Measurements from ENCODE around the gene AGPAT1. TPM values are rescaled to one million over a fixed set of nuclear protein-coding genes. Genes with fewer than 3 reads are reported as not detected.

Gene AGPAT1
- total RNA-seq, 3 donors from 2014 or later: 49.0 to 60.1 (median 56.2) TPM

DNA sequence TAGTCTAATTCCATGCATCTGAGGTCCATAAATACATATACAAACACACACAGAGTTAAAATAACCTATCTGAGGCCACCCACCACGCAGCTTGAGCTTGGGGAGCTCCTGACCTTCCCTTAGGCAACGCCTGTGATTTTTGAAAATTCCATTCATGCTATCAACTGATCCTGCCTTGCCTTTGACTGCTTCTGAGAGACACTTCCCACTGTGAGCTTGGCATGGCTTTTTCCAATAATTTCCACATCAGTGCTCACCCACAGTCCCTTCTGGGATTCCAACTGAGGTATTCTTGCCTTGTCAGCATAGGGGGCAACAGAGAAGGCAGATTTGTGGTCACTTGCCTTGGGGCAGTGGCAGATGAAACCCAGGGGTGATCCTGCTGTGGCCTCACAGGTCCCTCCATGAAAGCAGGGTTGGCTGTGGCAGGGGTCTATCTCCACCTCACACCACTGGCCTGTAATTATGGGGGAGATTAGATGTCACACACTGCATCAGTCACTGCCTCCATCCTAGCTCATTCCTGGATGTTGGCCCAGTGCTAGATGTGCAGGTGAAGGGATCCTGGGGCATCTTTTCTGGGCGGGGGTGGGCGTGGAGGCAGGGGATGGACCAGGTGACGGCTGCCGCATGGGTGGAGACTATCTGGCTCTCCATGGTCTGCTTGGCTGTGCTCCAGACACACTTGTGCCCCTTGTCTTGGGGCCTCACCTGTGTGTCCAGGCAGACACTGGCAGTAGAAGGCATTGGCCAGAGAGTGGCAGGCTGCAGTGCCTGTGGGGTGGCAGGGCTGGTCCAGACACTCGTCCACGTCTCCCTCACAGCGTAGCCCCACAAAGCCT is 27.8 kb upstream of the AGPAT1 start:
- no peak for DNase-seq
- Histone ChIP-seq H3K36me3 (ENCODE audit: low read depth) (no peaks in the 10 kb centered on the region), H3K4me3 (no peak overlapping the region), H3K4me1 (ENCODE audit: low read depth) (no peaks in the 10 kb centered on the region), H3K9me3 (no peaks in the 10 kb centered on the region)
- no peak for ATAC-seq
- intact Hi-C loops (cut with DNase I, micrococcal nuclease): no loop called here
- TF ChIP-seq, protein P1, sequence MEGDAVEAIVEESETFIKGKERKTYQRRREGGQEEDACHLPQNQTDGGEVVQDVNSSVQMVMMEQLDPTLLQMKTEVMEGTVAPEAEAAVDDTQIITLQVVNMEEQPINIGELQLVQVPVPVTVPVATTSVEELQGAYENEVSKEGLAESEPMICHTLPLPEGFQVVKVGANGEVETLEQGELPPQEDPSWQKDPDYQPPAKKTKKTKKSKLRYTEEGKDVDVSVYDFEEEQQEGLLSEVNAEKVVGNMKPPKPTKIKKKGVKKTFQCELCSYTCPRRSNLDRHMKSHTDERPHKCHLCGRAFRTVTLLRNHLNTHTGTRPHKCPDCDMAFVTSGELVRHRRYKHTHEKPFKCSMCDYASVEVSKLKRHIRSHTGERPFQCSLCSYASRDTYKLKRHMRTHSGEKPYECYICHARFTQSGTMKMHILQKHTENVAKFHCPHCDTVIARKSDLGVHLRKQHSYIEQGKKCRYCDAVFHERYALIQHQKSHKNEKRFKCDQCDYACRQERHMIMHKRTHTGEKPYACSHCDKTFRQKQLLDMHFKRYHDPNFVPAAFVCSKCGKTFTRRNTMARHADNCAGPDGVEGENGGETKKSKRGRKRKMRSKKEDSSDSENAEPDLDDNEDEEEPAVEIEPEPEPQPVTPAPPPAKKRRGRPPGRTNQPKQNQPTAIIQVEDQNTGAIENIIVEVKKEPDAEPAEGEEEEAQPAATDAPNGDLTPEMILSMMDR (IDR thresholded peaks at IDR 0.05): no peak

DNA sequence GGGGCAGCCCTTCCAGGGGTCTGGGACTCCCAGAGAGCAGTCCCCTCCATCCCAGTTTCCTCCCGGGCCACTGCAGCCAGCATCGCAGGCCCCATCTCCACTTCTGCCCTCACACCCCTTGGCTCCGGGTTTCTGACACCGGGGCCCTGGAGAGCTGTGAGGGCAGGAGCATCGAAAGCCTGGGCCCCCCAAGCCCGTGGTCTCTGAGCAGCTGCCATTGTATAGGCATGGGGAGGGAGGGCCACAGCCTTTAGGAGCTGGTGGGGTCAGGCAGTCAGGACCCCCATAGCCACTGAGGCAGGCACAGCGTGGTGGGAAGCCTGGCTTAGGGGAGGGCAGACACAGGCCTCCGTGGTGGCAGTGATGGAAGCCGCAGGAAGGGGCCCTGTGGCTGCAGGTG is 26.3 kb upstream of the AGPAT1 start:
- TF ChIP-seq, protein P1 (IDR thresholded peaks at IDR 0.05): no peak
- ATAC-seq: no peak
- H3K4me3 ChIP-seq: no peak overlapping the region
- intact Hi-C loops (cut with DNase I, micrococcal nuclease): no loop called here
- H3K4me1 ChIP-seq (ENCODE audit: low read depth): no peaks in the 10 kb centered on the region
- H3K9me3 ChIP-seq: no peaks in the 10 kb centered on the region
- no peaks in the 10 kb centered on the region for H3K36me3 ChIP-seq (ENCODE audit: low read depth)
- no peak for DNase-seq

- H3K36me3 ChIP-seq (ENCODE audit: low read depth): no peaks in the 10 kb centered on the region
- ATAC-seq (no peak), DNase-seq (no peak)
- H3K9me3 ChIP-seq: no peaks in the 10 kb centered on the region
- TF ChIP-seq, protein P1 (IDR thresholded peaks at IDR 0.05): no peak
- H3K4me1 ChIP-seq (ENCODE audit: low read depth): peaks cover 3% of the 10 kb centered on the region
- H3K4me3 ChIP-seq: no peak overlapping the region
- intact Hi-C loops (cut with DNase I, micrococcal nuclease): no loop called here
Observed at GRCh38 chr6:32200711-32201475, 25.0 kb upstream of the AGPAT1 start.

DNA sequence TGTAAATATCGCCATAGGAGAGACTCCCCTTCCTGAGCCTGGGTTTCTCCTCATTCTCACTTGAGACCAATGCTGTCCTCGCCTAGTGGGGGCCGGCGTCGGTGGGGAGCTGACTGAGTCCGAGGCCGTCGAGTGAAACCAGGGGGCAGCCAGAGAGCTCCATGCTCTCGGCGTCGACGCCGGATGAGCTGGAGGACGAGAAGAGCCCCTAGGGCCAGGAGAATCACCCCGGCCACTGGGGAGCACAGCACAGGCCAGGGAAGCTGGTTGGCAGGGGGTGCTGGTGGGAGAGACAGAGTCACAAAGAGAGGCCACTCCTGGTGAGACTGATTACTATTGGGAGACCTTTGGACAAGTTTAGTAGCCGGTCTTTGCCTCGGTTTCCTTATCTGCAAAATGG is 23.0 kb upstream of the AGPAT1 start:
- Histone ChIP-seq H3K36me3 (ENCODE audit: low read depth) (peaks cover 5% of the 10 kb centered on the region), H3K4me1 (ENCODE audit: low read depth) (peaks cover 12% of the 10 kb centered on the region), H3K4me3 (no peak overlapping the region), H3K9me3 (no peaks in the 10 kb centered on the region)
- ATAC-seq: no peak
- intact Hi-C loops (cut with DNase I, micrococcal nuclease): no loop called here
- no peak for DNase-seq
- TF ChIP-seq, protein P1 (IDR thresholded peaks at IDR 0.05): no peak

DNA sequence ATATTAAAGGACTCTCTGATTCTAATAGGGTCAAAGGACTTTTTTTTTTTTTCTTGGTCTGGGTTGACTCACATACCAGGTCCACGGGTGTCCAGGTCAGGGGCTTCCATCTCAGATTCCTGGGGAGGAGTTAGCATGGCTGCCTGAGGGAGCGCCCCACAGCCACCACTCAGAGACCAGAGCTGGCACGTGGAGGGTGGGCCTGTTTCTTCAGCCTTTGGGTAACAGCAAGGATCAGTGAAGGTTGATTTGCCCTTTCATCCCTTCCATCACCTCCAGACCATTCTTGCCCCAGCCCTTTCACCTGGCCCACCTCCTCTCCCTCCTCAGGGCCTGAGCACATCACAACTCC is 22.4 kb upstream of the AGPAT1 start:
- no peak overlapping the region for H3K4me3 ChIP-seq
- no peak for DNase-seq
- H3K4me1 ChIP-seq (ENCODE audit: low read depth): peaks cover 12% of the 10 kb centered on the region
- no peaks in the 10 kb centered on the region for H3K9me3 ChIP-seq
- intact Hi-C loops (cut with DNase I, micrococcal nuclease): no loop called here
- no peak for ATAC-seq
- TF ChIP-seq, protein P1 (IDR thresholded peaks at IDR 0.05): no peak
- peaks cover 5% of the 10 kb centered on the region for H3K36me3 ChIP-seq (ENCODE audit: low read depth)

All from mucosa of descending colon (tissue), 3 donors.